Measurements from ENCODE around the gene CALML3.

Gene CALML3

DNA sequence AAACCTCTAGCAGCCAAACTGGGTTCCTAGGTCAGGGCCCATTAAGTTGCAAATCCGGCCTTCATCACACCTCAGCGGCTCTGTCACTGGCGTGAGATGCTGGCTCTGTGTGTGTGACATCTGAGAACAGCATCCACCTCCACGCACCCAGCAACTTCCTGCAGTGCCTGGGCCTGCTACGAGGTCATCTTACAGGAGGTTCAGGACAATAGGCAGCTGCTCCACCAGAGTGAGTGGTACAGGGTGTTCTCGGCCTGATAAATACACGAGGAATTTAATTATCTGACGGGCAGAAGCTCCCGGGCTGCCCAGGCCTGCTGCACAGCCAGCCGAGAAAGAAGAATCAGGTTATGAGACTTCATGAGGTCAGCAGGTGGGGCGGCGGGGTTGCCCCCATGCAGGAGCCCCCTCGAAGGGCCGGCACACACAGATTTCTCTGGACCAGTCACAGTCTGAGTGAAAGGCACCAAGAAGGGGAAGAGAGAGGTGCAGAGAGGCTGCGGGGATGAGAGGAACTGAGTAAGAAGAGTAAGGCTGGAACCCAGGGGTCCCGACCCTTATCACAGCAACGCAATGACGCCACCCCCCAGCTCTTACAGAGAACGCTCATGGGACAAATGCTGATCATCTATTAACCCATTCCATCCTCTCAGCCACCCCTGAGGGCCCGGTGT, 49.3 kb downstream of the CALML3 start:
- DNase-seq: no peak

- DNase-seq: no peak
Observed at GRCh38 chr10:5574642-5575131, 49.9 kb downstream of the CALML3 start.

- DNase-seq: no peak
Observed at GRCh38 chr10:5575144-5575481, 50.4 kb downstream of the CALML3 start.

DNA sequence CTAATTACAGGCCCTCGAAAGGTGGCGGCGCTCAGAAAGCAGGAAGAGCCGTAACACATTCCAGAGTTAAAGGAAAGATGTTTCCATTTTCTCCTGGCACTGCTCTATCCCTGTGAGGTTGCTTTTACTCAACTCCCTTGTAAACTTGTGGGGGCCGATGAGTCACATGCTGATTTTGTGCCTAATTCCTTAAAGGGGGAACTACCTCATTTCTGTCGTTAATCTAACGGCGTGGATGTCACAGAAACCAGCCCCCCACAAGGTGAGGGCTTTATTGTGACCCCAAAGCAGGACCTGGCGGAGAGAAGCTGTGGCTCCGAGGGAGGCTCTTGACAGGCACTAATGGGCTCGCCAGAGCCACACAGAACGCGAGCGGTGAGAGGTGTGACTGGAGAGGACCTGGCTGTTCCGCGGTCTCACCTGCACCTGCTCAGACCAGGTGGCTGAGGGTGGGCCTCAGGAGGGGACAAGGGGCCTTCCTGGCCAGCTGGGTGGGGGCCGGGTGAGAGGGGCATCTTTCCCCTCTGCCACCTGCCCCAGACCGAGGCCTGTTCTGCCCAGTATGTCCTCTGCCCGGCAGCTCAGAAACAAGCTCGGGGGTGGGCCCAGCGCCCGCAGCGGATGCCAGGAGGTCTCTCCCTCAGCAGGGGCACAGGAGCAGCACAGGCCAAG, 50.9 kb downstream of the CALML3 start:
- DNase-seq: no peak

DNA sequence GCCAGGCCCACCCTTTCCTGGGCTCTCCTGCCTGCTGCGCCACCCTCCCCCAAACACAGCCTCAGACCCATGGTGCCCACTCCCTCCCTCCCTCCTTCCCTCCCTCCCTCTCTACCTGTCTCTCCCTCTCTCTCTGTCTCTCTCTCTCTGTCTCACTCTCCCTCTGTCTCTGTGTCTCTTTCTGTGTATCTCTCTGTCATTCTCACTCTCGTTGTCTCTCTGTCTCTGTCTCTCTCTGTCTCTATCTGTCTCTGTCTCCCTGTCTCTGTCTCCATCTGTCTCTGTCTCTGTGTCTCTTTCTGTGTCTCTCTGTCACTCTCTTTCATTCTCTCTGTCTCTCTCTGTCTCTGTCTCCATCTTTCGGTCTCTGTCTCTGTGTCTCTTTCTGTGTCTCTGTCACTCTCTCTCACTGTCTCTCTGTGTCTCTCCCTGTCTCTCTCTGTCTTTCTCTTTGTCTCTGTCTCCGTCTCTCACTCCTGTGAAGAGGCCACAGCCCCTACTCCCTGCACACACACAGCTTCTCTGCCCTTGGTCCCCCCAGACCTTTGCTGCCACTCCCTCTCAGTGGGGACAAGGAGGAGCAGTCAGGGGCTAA, 51.5 kb downstream of the CALML3 start:
- no peak for DNase-seq
